GM23338 (cell line): ENCODE results near the gene M1AP. TPM values are rescaled to one million over a fixed set of nuclear protein-coding genes. Genes with fewer than 3 reads are reported as not detected.
A peak's percentile ranks its signal among the peaks of the same experiment; 100 is the strongest.

Experiments
- ATAC-seq: fragments of 200-7000 bp; cut with Tn5 transposase; 3 replicates; pipeline ENCODE4 v1.9.1; 2020
- DNase-seq: peaks from one replicate; pipeline ENCODE4 v3.0.0-alpha.2; 2015; ENCODE audit warnings: low spot score
- H2AFZ ChIP-seq: fragments of 200-600 bp; sonication (generic); 2 replicates; pipeline ENCODE4 v1.8.0; 2016; ENCODE audit warnings: antibody characterized with exemption, mild to moderate bottlenecking, moderate library complexity
- H3F3A ChIP-seq: fragments of 200-600 bp; sonication (generic); replicated peaks from 2 replicates; pipeline ENCODE4 v1.8.0; 2017; ENCODE audit warnings: antibody characterized with exemption, mixed run types, low read depth
- H3K27ac ChIP-seq: fragments of 200-600 bp; sonication (generic); 2 replicates; pipeline ENCODE4 v1.6.1; 2016; ENCODE audit warnings: low read depth
- H3K27me3 ChIP-seq: fragments of 200-600 bp; sonication (generic); 2 replicates; pipeline ENCODE4 v1.8.0; 2016; ENCODE audit warnings: mild to moderate bottlenecking, mixed run types, moderate library complexity; ENCODE audit not compliant: insufficient read depth
- H3K36me3 ChIP-seq: fragments of 200-600 bp; sonication (generic); 2 replicates; pipeline ENCODE4 v1.8.0; 2016; ENCODE audit warnings: mild to moderate bottlenecking; ENCODE audit not compliant: insufficient read depth
- H3K4me1 ChIP-seq: fragments of 200-600 bp; sonication (generic); 2 replicates; pipeline ENCODE4 v1.8.0; 2016; ENCODE audit warnings: mild to moderate bottlenecking, moderate library complexity; ENCODE audit not compliant: insufficient read depth
- H3K4me2 ChIP-seq: fragments of 200-600 bp; sonication (generic); 2 replicates; pipeline ENCODE4 v1.7.1; 2017; ENCODE audit warnings: mixed run types
- H3K4me3 ChIP-seq: fragments of 200-600 bp; sonication (generic); 2 replicates; pipeline ENCODE4 v1.6.1; 2016; ENCODE audit warnings: mixed run types
- H3K79me2 ChIP-seq: fragments of 200-600 bp; sonication (generic); replicated peaks from 2 replicates; pipeline ENCODE4 v1.8.0; 2017; ENCODE audit warnings: mild to moderate bottlenecking; ENCODE audit not compliant: insufficient read depth
- H3K9me2 ChIP-seq: fragments of 200-600 bp; sonication (generic); 2 replicates; pipeline ENCODE4 v1.8.0; 2017; ENCODE audit not compliant: insufficient read depth
- H4K20me1 ChIP-seq: fragments of 200-600 bp; sonication (generic); replicated peaks from 2 replicates; pipeline ENCODE4 v1.8.0; 2017; ENCODE audit warnings: mild to moderate bottlenecking; ENCODE audit not compliant: insufficient read depth
- H3K27ac Mint-ChIP-seq: 2 replicates; pipeline ENCODE4 v1.8.0; 2020; ENCODE audit warnings: inconsistent platforms, mild to moderate bottlenecking, moderate library complexity, mixed read lengths
- H3K27me3 Mint-ChIP-seq: 3 replicates; pipeline ENCODE4 v1.8.0; 2022; ENCODE audit warnings: low read depth, mild to moderate bottlenecking, moderate library complexity, mixed read lengths, inconsistent platforms; ENCODE audit not compliant: insufficient read depth, poor library complexity
- H3K36me3 Mint-ChIP-seq: 3 replicates; pipeline ENCODE4 v1.8.0; 2021; ENCODE audit warnings: low read depth, mild to moderate bottlenecking, inconsistent platforms, moderate library complexity, mixed read lengths
- H3K4me1 Mint-ChIP-seq: 3 replicates; pipeline ENCODE4 v1.8.0; 2020; ENCODE audit warnings: mild to moderate bottlenecking, inconsistent platforms, mixed read lengths
- H3K4me3 Mint-ChIP-seq: 3 replicates; pipeline ENCODE4 v1.8.0; 2021; ENCODE audit warnings: moderate library complexity, mild to moderate bottlenecking, inconsistent platforms, mixed read lengths
- H3K9me3 Mint-ChIP-seq: 3 replicates; pipeline ENCODE4 v1.8.0; 2020; ENCODE audit warnings: moderate library complexity, mild to moderate bottlenecking, inconsistent platforms, mixed read lengths
- CREB1 ChIP-seq: fragments of 250-450 bp; sonication (Bioruptor Pico); IDR thresholded peaks from 2 replicates; pipeline ENCODE4 v1.5.0; 2020; ENCODE audit warnings: low read depth, mild to moderate bottlenecking, moderate library complexity
- EZH2 ChIP-seq: fragments of 200-600 bp; sonication (generic); IDR thresholded peaks from one replicate; pipeline ENCODE4 v1.8.0; 2017; ENCODE audit warnings: antibody characterized with exemption, mild to moderate bottlenecking, low read depth; ENCODE audit not compliant: unreplicated experiment
- NANOG ChIP-seq: IDR thresholded peaks from 2 replicates; pipeline ENCODE4 v1.6.1; 2016; ENCODE audit warnings: antibody characterized with exemption, borderline replicate concordance
- STAT1 ChIP-seq: IDR thresholded peaks from one replicate; pipeline ENCODE4 v1.6.1; 2016; ENCODE audit warnings: antibody characterized with exemption; ENCODE audit not compliant: unreplicated experiment
- ZNF114 ChIP-seq: fragments of 250-450 bp; sonication (Bioruptor Pico); IDR thresholded peaks from 2 replicates; pipeline ENCODE4 v1.5.0; 2020; ENCODE audit warnings: mild to moderate bottlenecking, moderate library complexity
- ZNF331 ChIP-seq: fragments of 250-450 bp; sonication (Bioruptor Pico); IDR thresholded peaks from 2 replicates; pipeline ENCODE4 v1.5.0; 2020; ENCODE audit warnings: low read depth, mild to moderate bottlenecking, moderate library complexity
- ZNF462 ChIP-seq: fragments of 250-450 bp; sonication (Bioruptor Pico); IDR thresholded peaks from 2 replicates; pipeline ENCODE4 v1.5.0; 2020; ENCODE audit warnings: mild to moderate bottlenecking, moderate library complexity
- polyA plus RNA-seq: library from polyadenylated mRNA; unstranded; fragments of >200 nt; fragmentation: Nextera tagmentation; extraction: Ambion mirVana; gene quantifications from 2 replicates; pipeline ENCODE4 v1.2.1, GENCODE V29; 2016
- total RNA-seq: library from RNA; depleted of rRNA; stranded (reverse); fragments of >200 nt; shearing (Covaris generic); gene quantifications from 2 replicates; pipeline ENCODE4 v1.2.3, GENCODE V29; 2014
- TF ChIP-seq, protein P1 (sequence below), 2 experiments: fragments of 200-600 bp in 1 of 2; sonication (generic) in 1 of 2; conservative IDR thresholded peaks; 2 replicates each; pipeline versions ENCODE4 v1.5.1 to v1.6.1; 2016 to 2017; ENCODE audit warnings: antibody characterized with exemption in 2 of 2, low read depth in 2 of 2, mild to moderate bottlenecking in 2 of 2, moderate library complexity in 1 of 2

The M1AP gene
- total and polyA plus RNA-seq, 2 experiments from 2014 or later, result 5.1 to 12.1 TPM

DNA sequence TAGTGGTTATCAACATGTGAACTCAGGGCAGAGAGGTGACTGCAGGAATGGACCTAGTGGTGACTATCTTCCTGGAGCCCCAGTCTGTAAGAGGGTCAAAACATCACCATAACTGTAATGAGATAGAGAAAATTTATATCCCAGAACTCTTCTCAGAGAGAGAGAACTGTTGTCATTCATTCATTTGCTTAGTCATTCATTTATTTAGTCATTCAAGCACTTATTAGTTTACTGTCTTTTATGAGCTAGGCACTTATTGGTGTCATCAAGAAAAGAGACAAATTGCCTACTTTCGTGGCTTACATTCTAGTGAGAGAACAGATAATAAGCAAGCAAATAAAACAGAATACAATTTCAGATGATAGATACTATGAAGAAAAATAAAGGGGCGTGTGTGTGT lies 59.5 kb downstream of the M1AP start (continued):
- TF ChIP-seq ZNF462 (CRISPR knock-in tag) (no peak), ZNF331 (CRISPR knock-in tag) (no peak), NANOG (no peak), EZH2 (no peak), CREB1 (no peak), ZNF114 (CRISPR knock-in tag) (no peak)

DNA sequence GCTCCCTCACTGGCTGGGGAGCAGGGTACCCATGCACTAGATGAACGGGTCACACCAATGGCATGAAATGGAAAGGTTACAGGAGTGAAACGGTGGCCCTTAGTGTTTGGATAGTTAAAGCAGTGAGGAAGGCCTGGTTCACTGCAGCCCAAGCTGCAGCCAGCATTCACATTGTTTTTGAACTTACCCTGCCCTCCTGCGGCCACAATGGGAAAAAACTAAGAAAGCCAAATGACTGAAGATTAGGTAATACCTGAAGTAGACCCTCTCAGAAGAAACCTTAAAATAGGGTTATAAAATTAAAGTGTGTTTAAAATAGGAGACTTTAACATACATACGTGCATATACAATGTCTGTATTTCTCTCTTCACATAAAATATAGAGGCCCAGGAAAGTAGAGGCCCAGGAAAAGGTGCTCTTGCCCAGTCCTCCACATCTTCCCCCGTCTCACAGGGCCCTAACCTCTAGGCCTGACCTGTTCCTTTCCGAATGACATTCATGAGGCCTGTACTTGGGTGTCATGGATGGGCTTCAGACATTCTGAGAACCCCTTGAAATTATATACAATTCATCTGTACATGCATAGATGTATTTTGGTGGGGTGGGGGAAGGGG lies 60.4 kb downstream of the M1AP start:
- TF ChIP-seq, protein P1, sequence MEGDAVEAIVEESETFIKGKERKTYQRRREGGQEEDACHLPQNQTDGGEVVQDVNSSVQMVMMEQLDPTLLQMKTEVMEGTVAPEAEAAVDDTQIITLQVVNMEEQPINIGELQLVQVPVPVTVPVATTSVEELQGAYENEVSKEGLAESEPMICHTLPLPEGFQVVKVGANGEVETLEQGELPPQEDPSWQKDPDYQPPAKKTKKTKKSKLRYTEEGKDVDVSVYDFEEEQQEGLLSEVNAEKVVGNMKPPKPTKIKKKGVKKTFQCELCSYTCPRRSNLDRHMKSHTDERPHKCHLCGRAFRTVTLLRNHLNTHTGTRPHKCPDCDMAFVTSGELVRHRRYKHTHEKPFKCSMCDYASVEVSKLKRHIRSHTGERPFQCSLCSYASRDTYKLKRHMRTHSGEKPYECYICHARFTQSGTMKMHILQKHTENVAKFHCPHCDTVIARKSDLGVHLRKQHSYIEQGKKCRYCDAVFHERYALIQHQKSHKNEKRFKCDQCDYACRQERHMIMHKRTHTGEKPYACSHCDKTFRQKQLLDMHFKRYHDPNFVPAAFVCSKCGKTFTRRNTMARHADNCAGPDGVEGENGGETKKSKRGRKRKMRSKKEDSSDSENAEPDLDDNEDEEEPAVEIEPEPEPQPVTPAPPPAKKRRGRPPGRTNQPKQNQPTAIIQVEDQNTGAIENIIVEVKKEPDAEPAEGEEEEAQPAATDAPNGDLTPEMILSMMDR (conservative IDR thresholded peaks at IDR 0.05; ENCODE audit: low read depth in 2 of 2), result peak; percentile 76 to 86
- TF ChIP-seq STAT1, result no peak
- Mint-ChIP-seq H3K27me3 (peaks cover 4% of the 10 kb centered on the region), H3K27ac (no peak overlapping the region), H3K9me3 (no peaks in the 10 kb centered on the region), H3K4me3 (no peak overlapping the region), H3K4me1 (peaks cover 13% of the 10 kb centered on the region; the same call in 2 of the 3 replicates), H3K36me3 (no peaks in the 10 kb centered on the region)
- Histone ChIP-seq H3K27ac (no peak overlapping the region), H3K36me3 (no peaks in the 10 kb centered on the region), H3K27me3 (peaks cover 5% of the 10 kb centered on the region; the same call in 1 of the 2 replicates), H3K4me2 (no peak overlapping the region), H3K4me1 (peaks cover 11% of the 10 kb centered on the region), H3F3A (no peaks in the 10 kb centered on the region), H3K9me2 (no peaks in the 10 kb centered on the region), H3K79me2 (no peaks in the 10 kb centered on the region), H4K20me1 (no peaks in the 10 kb centered on the region), H2AFZ (no peak overlapping the region), H3K4me3 (no peak overlapping the region)
- peak; percentile 82 for DNase-seq
- peak; percentile 97 for ATAC-seq
